ENCODE results near the gene OR4D2.

GRCh38 chr17:58184986-58185761, 18.4 kb downstream of the OR4D2 start:
- TF ChIP-seq EZH2 (IDR thresholded peaks at IDR 0.05; ENCODE audit: borderline replicate concordance, low read depth, low read length, severe bottlenecking), result no peak
- TF ChIP-seq, protein P1, sequence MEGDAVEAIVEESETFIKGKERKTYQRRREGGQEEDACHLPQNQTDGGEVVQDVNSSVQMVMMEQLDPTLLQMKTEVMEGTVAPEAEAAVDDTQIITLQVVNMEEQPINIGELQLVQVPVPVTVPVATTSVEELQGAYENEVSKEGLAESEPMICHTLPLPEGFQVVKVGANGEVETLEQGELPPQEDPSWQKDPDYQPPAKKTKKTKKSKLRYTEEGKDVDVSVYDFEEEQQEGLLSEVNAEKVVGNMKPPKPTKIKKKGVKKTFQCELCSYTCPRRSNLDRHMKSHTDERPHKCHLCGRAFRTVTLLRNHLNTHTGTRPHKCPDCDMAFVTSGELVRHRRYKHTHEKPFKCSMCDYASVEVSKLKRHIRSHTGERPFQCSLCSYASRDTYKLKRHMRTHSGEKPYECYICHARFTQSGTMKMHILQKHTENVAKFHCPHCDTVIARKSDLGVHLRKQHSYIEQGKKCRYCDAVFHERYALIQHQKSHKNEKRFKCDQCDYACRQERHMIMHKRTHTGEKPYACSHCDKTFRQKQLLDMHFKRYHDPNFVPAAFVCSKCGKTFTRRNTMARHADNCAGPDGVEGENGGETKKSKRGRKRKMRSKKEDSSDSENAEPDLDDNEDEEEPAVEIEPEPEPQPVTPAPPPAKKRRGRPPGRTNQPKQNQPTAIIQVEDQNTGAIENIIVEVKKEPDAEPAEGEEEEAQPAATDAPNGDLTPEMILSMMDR (IDR thresholded peaks at IDR 0.05; ENCODE audit: borderline replicate concordance, extremely low read depth, low read length, poor library complexity, severe bottlenecking), result no peak

Data from DND-41 (cell line).